Measurements from ENCODE around the gene ELP5. TPM values are rescaled to one million over a fixed set of nuclear protein-coding genes. Genes with fewer than 3 reads are reported as not detected.

ELP5 gene
- polyA plus RNA-seq, 3 donors: 36.1 to 49.5 (median 44.1) TPM

- Histone ChIP-seq H3K79me2 (ENCODE audit: insufficient read depth, low read length) (peaks cover 14% of the 10 kb centered on the region), H3K4me3 (replicated peaks in 1 of 3; ENCODE audit: low read depth in 2 of 3, low read length in 3 of 3) (no peak overlapping the region), H3K27ac (ENCODE audit: low read depth in 1 of 2, low read length in 2 of 2) (no peak overlapping the region), H4K20me1 (ENCODE audit: insufficient read depth, low read length) (no peaks in the 10 kb centered on the region), H3K4me2 (replicated peaks; ENCODE audit: extremely low read depth, low read length, poor library complexity, severe bottlenecking) (no peak overlapping the region), H3K9ac (ENCODE audit: insufficient read depth, low read length, poor library complexity, severe bottlenecking) (no peak overlapping the region), H3K9me3 (replicated peaks in 1 of 2; ENCODE audit: control insufficient read depth in 1 of 2, insufficient read depth in 1 of 2, low read length in 2 of 2) (peaks cover 0 to 3% of the 10 kb centered on the region in 2 donors), H3K36me3 (replicated peaks in 1 of 2; ENCODE audit: control insufficient read depth in 1 of 2, insufficient read depth in 2 of 2, low read length in 2 of 2) (peaks cover 26 to 53% of the 10 kb centered on the region in 2 donors), H3K4me1 (ENCODE audit: control insufficient read depth in 1 of 2, insufficient read depth in 2 of 2, low read length in 2 of 2) (peaks cover 21 to 37% of the 10 kb centered on the region in 2 donors), H2AFZ (ENCODE audit: insufficient read depth, low read depth, low read length, poor library complexity, severe bottlenecking) (no peak overlapping the region), H3K27me3 (ENCODE audit: control insufficient read depth in 2 of 2, insufficient read depth in 2 of 2, low read length in 2 of 2) (peaks cover 9 to 15% of the 10 kb centered on the region in 2 donors)
- H3K27me3 Mint-ChIP-seq (ENCODE audit: low read depth in 3 of 3): peaks cover 10 to 23% (median 22%) of the 10 kb centered on the region in 3 donors
- 97% methylated on average over 6 of the region's 8 CpGs for WGBS (ENCODE audit: insufficient coverage)
- H3K4me1 Mint-ChIP-seq: peaks cover 27% of the 10 kb centered on the region
- H3K9me3 Mint-ChIP-seq: peaks cover 0 to 6% (median 3%) of the 10 kb centered on the region in 7 donors
- H3K36me3 Mint-ChIP-seq: peaks cover 44 to 63% of the 10 kb centered on the region in 2 donors
- H3K4me3 Mint-ChIP-seq: no peak overlapping the region
- DNase-seq: no peak
- no peak for TF ChIP-seq CTCF (IDR thresholded peaks at IDR 0.05)
- peak overlapping the region in 1 of 7 donors; percentile 51 for H3K27ac Mint-ChIP-seq
- intact Hi-C loops (cut with micrococcal nuclease): loop anchor here in 1 of 2 donors (10.0 kb wide), 1 partner anchor 308 kb away; the partner anchor contains the start of gene SENP3
Observed at GRCh38 chr17:7256766-7257456, 4.9 kb downstream of the ELP5 start.

GRCh38 chr17:7258731-7259554 lies 6.9 kb downstream of the ELP5 start:
- intact Hi-C loops (cut with micrococcal nuclease): loop anchor here in 1 of 2 donors (10.0 kb wide), 1 partner anchor 306 kb away; the partner anchor contains the start of gene SENP3
- Mint-ChIP-seq H3K27me3 (ENCODE audit: low read depth in 3 of 3) (peaks cover 22 to 43% (median 40%) of the 10 kb centered on the region in 3 donors), H3K36me3 (peaks cover 41 to 60% of the 10 kb centered on the region in 2 donors), H3K27ac (no peak overlapping the region), H3K4me3 (no peak overlapping the region), H3K4me1 (peaks cover 36% of the 10 kb centered on the region), H3K9me3 (peaks cover 0 to 12% (median 9%) of the 10 kb centered on the region in 7 donors)
- WGBS (ENCODE audit: insufficient coverage): 46% methylated on average over 5 of the region's 7 CpGs
- no peak overlapping the region for H3K27ac ChIP-seq (ENCODE audit: low read depth in 1 of 2, low read length in 2 of 2)
- H3K4me3 ChIP-seq (replicated peaks in 1 of 3; ENCODE audit: low read depth in 2 of 3, low read length in 3 of 3): no peak overlapping the region
- H3K4me2 ChIP-seq (replicated peaks; ENCODE audit: extremely low read depth, low read length, poor library complexity, severe bottlenecking): no peak overlapping the region
- H4K20me1 ChIP-seq (ENCODE audit: insufficient read depth, low read length): no peaks in the 10 kb centered on the region
- peaks cover 26 to 53% of the 10 kb centered on the region in 2 donors for H3K36me3 ChIP-seq (replicated peaks in 1 of 2; ENCODE audit: control insufficient read depth in 1 of 2, insufficient read depth in 2 of 2, low read length in 2 of 2)
- peaks cover 7% of the 10 kb centered on the region for H3K79me2 ChIP-seq (ENCODE audit: insufficient read depth, low read length)
- peaks cover 0 to 7% of the 10 kb centered on the region in 2 donors for H3K9me3 ChIP-seq (replicated peaks in 1 of 2; ENCODE audit: control insufficient read depth in 1 of 2, insufficient read depth in 1 of 2, low read length in 2 of 2)
- no peak overlapping the region for H2AFZ ChIP-seq (ENCODE audit: insufficient read depth, low read depth, low read length, poor library complexity, severe bottlenecking)
- H3K9ac ChIP-seq (ENCODE audit: insufficient read depth, low read length, poor library complexity, severe bottlenecking): no peak overlapping the region
- peaks cover 19 to 29% of the 10 kb centered on the region in 2 donors for H3K27me3 ChIP-seq (ENCODE audit: control insufficient read depth in 2 of 2, insufficient read depth in 2 of 2, low read length in 2 of 2)
- TF ChIP-seq CTCF (IDR thresholded peaks at IDR 0.05): no peak
- peaks cover 31 to 45% of the 10 kb centered on the region in 2 donors for H3K4me1 ChIP-seq (ENCODE audit: control insufficient read depth in 1 of 2, insufficient read depth in 2 of 2, low read length in 2 of 2)
- DNase-seq: no peak
